ENCODE results near the gene EBF3. TPM values are rescaled to one million over a fixed set of nuclear protein-coding genes. Genes with fewer than 3 reads are reported as not detected.

EBF3 gene
- total RNA-seq, 1 experiment from 2014 or later = not detected

- H3K36me3 ChIP-seq (ENCODE audit: low read depth, low read length) = no peaks in the 10 kb centered on the region
- no peak overlapping the region for H3K4me3 ChIP-seq (ENCODE audit: low read length)
- H3K4me2 ChIP-seq (ENCODE audit: low read length) = no peak overlapping the region
- H3K4me1 ChIP-seq (ENCODE audit: insufficient read depth, low read length) = no peaks in the 10 kb centered on the region
- no peak overlapping the region for H3K9ac ChIP-seq (ENCODE audit: low read length)
- DNase-seq (no peak), ATAC-seq (no peak)
- no peaks in the 10 kb centered on the region for H3K79me2 ChIP-seq (ENCODE audit: low read length)
- H3K27me3 ChIP-seq (ENCODE audit: low read length) = no peaks in the 10 kb centered on the region
- POLR2A ChIA-PET (ENCODE audit: unreplicated experiment) = no interaction called here
- no peak overlapping the region for H2AFZ ChIP-seq (ENCODE audit: low read length)
- no TSS peak for BruUV-seq (replicated peaks)
- H3K9me3 ChIP-seq (ENCODE audit: low read length) = no peaks in the 10 kb centered on the region
- no peak overlapping the region for H3K27ac ChIP-seq (ENCODE audit: low read length)
- CTCF ChIA-PET = no interaction called here
- no peaks in the 10 kb centered on the region for H4K20me1 ChIP-seq (ENCODE audit: low read length)
- intact Hi-C loops (cut with micrococcal nuclease) = no loop called here
- no peak for TF ChIP-seq EZH2 (IDR thresholded peaks at IDR 0.05; ENCODE audit: low read length, unreplicated experiment)
- no peak for TF ChIP-seq CTCF (conservative IDR thresholded peaks at IDR 0.05; ENCODE audit: low read depth, low read length)
- TF ChIP-seq EZH2phosphoT487 (IDR thresholded peaks at IDR 0.05; ENCODE audit: borderline replicate concordance, low read length) = no peak
- H3K9me2 ChIP-seq (replicated peaks; ENCODE audit: low read length) = no peaks in the 10 kb centered on the region
- H3F3A ChIP-seq (ENCODE audit: low read length, unreplicated experiment) = no peaks in the 10 kb centered on the region
Measured at GRCh38 chr10:129933456-129934092, 30.5 kb downstream of the EBF3 start.

GRCh38 chr10:129932751-129933433 lies 31.2 kb downstream of the EBF3 start:
- no peak for DNase-seq
- H3F3A ChIP-seq (ENCODE audit: low read length, unreplicated experiment) = no peaks in the 10 kb centered on the region

More at GRCh38 chr10:129932751-129933433, 31.2 kb downstream of the EBF3 start:
- no peaks in the 10 kb centered on the region for H3K36me3 ChIP-seq (ENCODE audit: low read depth, low read length)
- no peak overlapping the region for H3K27ac ChIP-seq (ENCODE audit: low read length)
- H3K4me3 ChIP-seq (ENCODE audit: low read length) = no peak overlapping the region
- H3K9me2 ChIP-seq (replicated peaks; ENCODE audit: low read length) = no peaks in the 10 kb centered on the region
- no peak overlapping the region for H3K9ac ChIP-seq (ENCODE audit: low read length)
- H4K20me1 ChIP-seq (ENCODE audit: low read length) = no peaks in the 10 kb centered on the region
- intact Hi-C loops (cut with micrococcal nuclease) = no loop called here
- no peaks in the 10 kb centered on the region for H3K27me3 ChIP-seq (ENCODE audit: low read length)
- ATAC-seq = no peak
- CTCF ChIA-PET = no interaction called here
- no peak overlapping the region for H2AFZ ChIP-seq (ENCODE audit: low read length)
- TF ChIP-seq EZH2phosphoT487 (IDR thresholded peaks at IDR 0.05; ENCODE audit: borderline replicate concordance, low read length) (no peak), CTCF (conservative IDR thresholded peaks at IDR 0.05; ENCODE audit: low read depth, low read length) (no peak), EZH2 (IDR thresholded peaks at IDR 0.05; ENCODE audit: low read length, unreplicated experiment) (no peak)
- no peak overlapping the region for H3K4me2 ChIP-seq (ENCODE audit: low read length)
- no peaks in the 10 kb centered on the region for H3K4me1 ChIP-seq (ENCODE audit: insufficient read depth, low read length)
- no TSS peak for BruUV-seq (replicated peaks)
- H3K9me3 ChIP-seq (ENCODE audit: low read length) = no peaks in the 10 kb centered on the region
- POLR2A ChIA-PET (ENCODE audit: unreplicated experiment) = no interaction called here
- H3K79me2 ChIP-seq (ENCODE audit: low read length) = no peaks in the 10 kb centered on the region
